Measurements from ENCODE around the gene WDR89. TPM values are rescaled to one million over a fixed set of nuclear protein-coding genes. Genes with fewer than 3 reads are reported as not detected.
A peak's percentile ranks its signal among the peaks of the same experiment; 100 is the strongest.

Gene WDR89
- 19.0 and 23.6 TPM in 2 replicates for total RNA-seq (2021)
- Bru-seq, nascent RNA = percentile 76 among the genes with signal in this experiment
- BruChase-seq, experiment 1, labeled RNA remaining after a 2-hour chase = percentile 76 among the genes with signal in this experiment
- BruChase-seq, experiment 2, labeled RNA remaining after a 6-hour chase = percentile 77 among the genes with signal in this experiment
- long read RNA-seq, partial matches to known transcripts = 0 of 16 reads
- long read RNA-seq, other reads (novel, unspliced or antisense) = 13 of 16 reads

- CTCF ChIA-PET = no interaction called here
- TF ChIP-seq CTCF (conservative IDR thresholded peaks at IDR 0.05; ENCODE audit: low read depth, low read length) = peak; percentile 55
- no peak for TF ChIP-seq EZH2 (IDR thresholded peaks at IDR 0.05; ENCODE audit: borderline replicate concordance, low read depth, low read length, poor library complexity, severe bottlenecking)
- POLR2A ChIA-PET (ENCODE audit: low non-redundant PET) = no interaction called here
- peak within 1 kb of the TSS; percentile 54 for H3K4me3 ChIP-seq (ENCODE audit: low read depth, low read length, poor library complexity, severe bottlenecking)
- intact Hi-C loops (cut with micrococcal nuclease; ENCODE audit: unreplicated experiment) = loop anchor here (5.0 kb wide), 1 partner anchor 86 kb away; the partner anchor contains the start of gene SGPP1
- H3K9me3 ChIP-seq (ENCODE audit: low read depth, low read length, poor library complexity, severe bottlenecking) = peaks cover 4% of the 10 kb centered on the region
- peak; percentile 100 for DNase-seq (ENCODE audit: low spot score)
- peak within 1 kb of the TSS; percentile 92 for H3K27ac ChIP-seq (ENCODE audit: low read depth, low read length, poor library complexity, severe bottlenecking)
- BruUV-seq (replicated peaks) = no TSS peak
- peaks cover 6% of the 10 kb centered on the region for H3K4me1 ChIP-seq (ENCODE audit: insufficient read depth, low read length, poor library complexity, severe bottlenecking)
- H3K27me3 ChIP-seq (replicated peaks; ENCODE audit: insufficient read depth, low read depth, low read length, poor library complexity) = no peaks in the 10 kb centered on the region
- no peaks in the 10 kb centered on the region for H3K36me3 ChIP-seq (ENCODE audit: insufficient read depth, low read length, poor library complexity, severe bottlenecking)
These were observed at the start of gene WDR89 for GRCh38 chr14:63641473-63642228. Gene WDR89, minus strand, starts transcription at chr14:63641871. Its CDS starts 41,929 bp downstream, at chr14:63599942.

- ChIA-PET POLR2A (ENCODE audit: low non-redundant PET) (no interaction called here), CTCF (no interaction called here)
- DNase-seq (ENCODE audit: low spot score) = no peak
- Histone ChIP-seq H3K36me3 (ENCODE audit: insufficient read depth, low read length, poor library complexity, severe bottlenecking) (no peaks in the 10 kb centered on the region), H3K9me3 (ENCODE audit: low read depth, low read length, poor library complexity, severe bottlenecking) (no peaks in the 10 kb centered on the region), H3K27ac (ENCODE audit: low read depth, low read length, poor library complexity, severe bottlenecking) (no peak overlapping the region), H3K4me3 (ENCODE audit: low read depth, low read length, poor library complexity, severe bottlenecking) (no peak overlapping the region), H3K27me3 (replicated peaks; ENCODE audit: insufficient read depth, low read depth, low read length, poor library complexity) (no peaks in the 10 kb centered on the region), H3K4me1 (ENCODE audit: insufficient read depth, low read length, poor library complexity, severe bottlenecking) (no peaks in the 10 kb centered on the region)
- intact Hi-C loops (cut with micrococcal nuclease; ENCODE audit: unreplicated experiment) = no loop called here
- BruUV-seq (replicated peaks) = no TSS peak
- TF ChIP-seq EZH2 (IDR thresholded peaks at IDR 0.05; ENCODE audit: borderline replicate concordance, low read depth, low read length, poor library complexity, severe bottlenecking) (no peak), CTCF (conservative IDR thresholded peaks at IDR 0.05; ENCODE audit: low read depth, low read length) (no peak)
These were observed 47.5 kb upstream of the WDR89 start for GRCh38 chr14:63689132-63689531.

- Histone ChIP-seq H3K27me3 (replicated peaks; ENCODE audit: insufficient read depth, low read depth, low read length, poor library complexity) (no peaks in the 10 kb centered on the region), H3K36me3 (ENCODE audit: insufficient read depth, low read length, poor library complexity, severe bottlenecking) (no peaks in the 10 kb centered on the region), H3K4me1 (ENCODE audit: insufficient read depth, low read length, poor library complexity, severe bottlenecking) (no peaks in the 10 kb centered on the region), H3K4me3 (ENCODE audit: low read depth, low read length, poor library complexity, severe bottlenecking) (no peak overlapping the region), H3K9me3 (ENCODE audit: low read depth, low read length, poor library complexity, severe bottlenecking) (no peaks in the 10 kb centered on the region), H3K27ac (ENCODE audit: low read depth, low read length, poor library complexity, severe bottlenecking) (no peak overlapping the region)
- CTCF ChIA-PET = no interaction called here
- TF ChIP-seq CTCF (conservative IDR thresholded peaks at IDR 0.05; ENCODE audit: low read depth, low read length) (no peak), EZH2 (IDR thresholded peaks at IDR 0.05; ENCODE audit: borderline replicate concordance, low read depth, low read length, poor library complexity, severe bottlenecking) (no peak)
- intact Hi-C loops (cut with micrococcal nuclease; ENCODE audit: unreplicated experiment) = no loop called here
- POLR2A ChIA-PET (ENCODE audit: low non-redundant PET) = no interaction called here
- no TSS peak for BruUV-seq (replicated peaks)
- no peak for DNase-seq (ENCODE audit: low spot score)
These were observed 45.3 kb upstream of the WDR89 start for GRCh38 chr14:63686926-63687325.

All from A673 (cell line).